Activated CD4-positive, CD25-positive, alpha-beta regulatory T cell treated with anti-CD3 and anti-CD28 coated beads, Interleukin-2, amount 50 U/mL, for 24 hours (primary cell): ENCODE measurements around the gene CTNNA2.

ENCODE experiments used
- ATAC-seq, 2 donors: fragments of 150-1000 bp; cut with Tn5 transposase; one replicate each; pipeline ENCODE4 v1.10.0; 2021; ENCODE audit warnings: mild to moderate bottlenecking in 1 of 2, moderate library complexity in 1 of 2

CTNNA2 gene

DNA sequence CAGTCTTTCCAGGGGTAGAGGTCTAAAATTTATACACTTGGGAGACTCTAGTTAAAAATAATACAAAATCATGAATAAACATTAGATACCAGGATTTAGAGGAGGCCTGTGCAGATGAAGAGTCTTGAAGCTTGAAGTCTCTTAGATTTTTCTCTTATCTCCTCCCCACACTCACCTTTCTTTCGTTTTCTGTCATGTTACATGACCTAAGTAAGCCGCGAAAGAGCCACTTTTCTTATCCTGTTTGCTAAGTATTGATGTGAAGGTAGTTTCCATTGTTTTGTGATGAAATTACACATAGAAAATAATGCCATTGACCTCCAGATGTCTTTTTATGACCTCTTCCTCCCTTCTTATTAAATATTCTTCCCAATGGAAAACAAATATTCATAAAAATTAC is 423.9 kb downstream of the CTNNA2 start:
- no peak for ATAC-seq

DNA sequence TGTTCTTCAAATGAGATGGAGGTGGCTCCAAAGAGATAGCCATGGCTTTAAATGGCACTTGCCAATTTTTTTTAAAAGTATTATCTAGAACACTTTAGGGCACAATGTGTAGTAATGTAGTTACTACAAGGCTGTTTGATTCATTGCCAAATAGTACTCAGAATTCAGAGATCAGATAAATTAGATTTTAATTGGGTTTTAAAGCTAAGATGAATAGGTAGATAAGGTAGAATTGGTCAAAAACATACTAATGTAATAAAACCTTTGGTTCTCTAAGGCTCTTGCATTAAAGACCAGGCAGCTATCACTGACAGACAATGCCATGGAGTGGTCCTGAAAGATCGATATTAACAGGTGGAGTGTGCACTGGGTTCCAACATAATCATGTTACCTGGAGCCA is 425.8 kb downstream of the CTNNA2 start:
- ATAC-seq = no peak

GRCh38 chr2:79940364-79940763 is 427.5 kb downstream of the CTNNA2 start:
- no peak for ATAC-seq

DNA sequence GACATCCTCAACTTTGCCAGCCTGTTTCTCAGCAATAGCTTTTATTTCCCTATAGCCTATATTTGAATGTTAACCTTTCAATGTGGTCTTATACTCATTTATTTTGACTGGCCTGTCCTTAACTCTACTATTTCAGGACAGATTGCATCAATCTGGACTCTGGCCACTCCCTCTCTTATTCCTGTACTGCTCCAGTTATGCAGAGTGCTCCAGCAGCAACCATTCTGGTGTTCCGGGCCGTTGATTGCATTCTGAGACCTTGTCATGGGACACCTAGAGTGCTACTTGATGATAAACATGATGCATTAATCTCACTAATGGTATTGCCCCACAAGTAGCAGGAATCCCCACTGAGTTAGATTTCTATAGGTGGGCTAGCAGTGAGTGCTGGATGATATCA is 428.3 kb downstream of the CTNNA2 start:
- no peak for ATAC-seq

- no peak for ATAC-seq
Observed at GRCh38 chr2:79944205-79944604, 431.4 kb downstream of the CTNNA2 start.

GRCh38 chr2:79945653-79946445 is 433.0 kb downstream of the CTNNA2 start:
- no peak for ATAC-seq

DNA sequence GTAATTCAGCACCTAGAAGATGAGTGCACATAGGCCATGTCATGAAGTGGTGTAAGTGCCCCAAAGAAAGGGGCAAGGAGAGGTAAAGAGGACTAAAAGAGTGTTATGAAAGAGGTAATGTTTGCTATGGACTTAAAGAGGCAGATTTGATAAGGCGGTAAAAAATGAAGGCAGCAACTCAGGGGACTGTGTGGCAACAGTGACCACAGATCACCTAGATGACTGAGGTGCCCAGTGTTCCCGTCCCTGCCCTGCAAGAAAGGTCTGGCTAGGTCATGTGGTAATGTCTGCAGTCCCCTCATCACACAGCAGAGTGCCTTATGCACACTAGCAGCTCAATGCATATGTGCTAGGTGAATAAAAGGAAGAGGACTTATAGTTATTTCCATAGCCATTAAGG is 434.9 kb downstream of the CTNNA2 start:
- no peak for ATAC-seq

GRCh38 chr2:79950526-79950925 is 437.7 kb downstream of the CTNNA2 start:
- ATAC-seq = no peak

- ATAC-seq = no peak
Observed at GRCh38 chr2:79952616-79953015, 439.8 kb downstream of the CTNNA2 start.

- no peak for ATAC-seq
Observed at GRCh38 chr2:79960035-79960434, 447.2 kb downstream of the CTNNA2 start.

- no peak for ATAC-seq
Observed at GRCh38 chr2:79960519-79960918, 447.7 kb downstream of the CTNNA2 start.

- ATAC-seq = no peak
Observed at GRCh38 chr2:79964966-79965365, 452.1 kb downstream of the CTNNA2 start.

DNA sequence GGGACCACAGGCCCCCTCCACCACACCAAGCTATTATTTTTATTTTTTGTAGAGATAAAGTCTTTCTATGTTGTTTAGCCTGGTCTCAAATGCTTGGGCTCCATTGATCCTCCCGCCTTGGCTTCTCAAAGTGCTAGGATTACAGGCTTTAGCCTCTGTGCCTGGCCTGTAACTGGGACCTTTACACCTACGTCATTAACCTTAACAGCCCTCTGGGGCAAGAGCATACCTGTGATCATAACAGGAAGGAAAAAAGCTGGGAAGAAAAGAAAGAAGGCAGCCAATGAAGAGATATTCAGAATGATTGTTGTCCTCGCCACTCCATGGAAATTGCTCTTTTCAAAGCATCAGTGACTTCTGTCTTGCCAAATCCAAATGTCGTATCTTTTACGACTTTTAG is 453.5 kb downstream of the CTNNA2 start:
- no peak for ATAC-seq

- no peak for ATAC-seq
Observed at GRCh38 chr2:79966882-79967281, 454.0 kb downstream of the CTNNA2 start.

DNA sequence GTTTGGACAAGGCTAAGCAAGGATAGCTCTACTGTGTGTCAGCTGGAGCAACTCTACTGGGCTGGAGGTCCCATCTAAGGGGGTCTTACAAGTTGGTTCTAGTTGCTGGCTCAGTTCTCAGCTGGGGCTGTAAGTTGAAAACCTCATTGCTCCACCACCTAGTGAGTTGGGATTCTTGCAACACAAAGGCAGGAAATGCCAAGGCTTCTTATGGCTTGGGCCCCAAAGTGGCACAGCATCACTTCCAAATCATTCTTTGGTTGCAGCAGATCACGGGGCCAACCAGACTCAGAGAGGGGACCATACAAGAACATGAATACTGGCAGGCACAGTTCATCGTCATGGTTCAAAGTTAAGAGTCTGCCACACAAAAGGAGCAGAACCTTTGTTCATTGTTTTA is 459.0 kb downstream of the CTNNA2 start:
- ATAC-seq = no peak

GRCh38 chr2:79972661-79973060 is 459.8 kb downstream of the CTNNA2 start:
- no peak for ATAC-seq

DNA sequence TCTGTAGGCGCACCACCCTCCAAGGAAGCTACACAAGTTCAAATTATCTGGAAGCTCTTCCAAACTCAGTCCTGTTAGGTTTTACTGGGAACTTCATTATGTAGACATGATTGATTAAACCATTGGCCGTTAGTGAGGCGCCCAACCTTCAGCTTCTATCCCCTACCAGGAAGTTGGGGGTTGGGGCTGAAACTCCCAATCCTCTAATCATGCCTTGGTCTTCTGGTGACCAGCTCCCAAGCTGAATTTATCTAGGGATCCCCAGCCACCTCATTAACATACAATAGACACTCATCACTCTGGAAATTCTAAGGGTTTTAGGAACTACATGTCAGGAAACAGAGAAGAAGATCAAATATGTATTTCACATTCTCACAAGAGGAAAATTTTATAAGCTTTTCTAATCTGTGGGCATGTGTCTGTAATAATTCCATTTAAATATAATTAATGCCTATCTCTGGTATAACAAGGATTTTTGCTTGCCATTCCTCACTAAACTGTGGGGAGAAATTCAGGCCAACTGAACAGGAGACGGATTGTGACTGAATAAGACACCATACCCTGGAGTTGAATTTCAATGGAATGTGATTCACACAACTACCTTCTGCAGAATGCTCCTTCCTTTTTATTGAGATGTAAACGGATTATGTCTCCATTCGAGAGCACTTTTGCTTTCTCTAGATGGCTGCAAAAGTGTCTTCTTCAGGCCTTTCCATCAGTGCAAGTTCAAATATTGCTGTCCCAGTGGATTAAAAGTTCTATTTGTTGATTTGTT is 463.1 kb downstream of the CTNNA2 start:
- ATAC-seq = no peak

GRCh38 chr2:79977792-79978191 is 464.9 kb downstream of the CTNNA2 start:
- ATAC-seq = no peak

DNA sequence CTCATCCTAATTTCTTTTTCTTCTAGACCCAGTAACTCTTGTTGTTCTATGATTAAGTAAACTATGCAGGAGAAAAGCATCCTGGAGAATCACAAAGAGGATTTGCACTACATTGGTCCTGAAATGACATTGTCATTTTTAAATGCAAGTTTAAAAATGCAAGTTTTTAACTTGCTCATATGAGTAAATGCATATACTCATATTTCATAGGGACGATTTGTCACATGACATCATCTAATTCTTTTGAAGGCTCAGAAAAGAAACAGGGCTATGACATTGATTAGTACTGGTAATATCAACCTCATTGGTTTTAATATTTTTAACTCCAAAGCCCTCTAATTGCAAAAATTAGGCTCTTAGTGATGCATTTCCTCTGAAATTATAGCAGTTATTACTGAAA is 467.3 kb downstream of the CTNNA2 start:
- no peak for ATAC-seq

- ATAC-seq = no peak
Observed at GRCh38 chr2:79980816-79981215, 468.0 kb downstream of the CTNNA2 start.

DNA sequence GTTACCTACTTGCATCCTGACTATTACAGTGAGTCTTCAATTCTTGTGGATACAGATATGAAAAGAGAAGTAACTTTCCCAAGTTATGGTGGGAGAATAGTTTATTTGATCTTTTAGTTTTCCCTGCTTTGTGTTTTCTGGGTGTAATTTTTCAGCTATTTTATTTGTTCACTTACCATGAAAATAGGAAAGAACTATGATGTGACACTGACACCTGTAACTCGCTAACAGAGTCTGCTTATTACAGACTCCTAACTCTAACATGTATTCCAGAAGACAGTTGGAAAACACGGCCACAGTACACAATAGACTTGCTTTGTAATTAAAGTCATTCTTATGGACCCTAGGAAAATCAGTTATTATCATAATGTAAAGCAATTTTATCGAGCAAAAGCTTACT is 468.5 kb downstream of the CTNNA2 start:
- ATAC-seq = no peak

- ATAC-seq = no peak
Observed at GRCh38 chr2:79982445-79982844, 469.6 kb downstream of the CTNNA2 start.

DNA sequence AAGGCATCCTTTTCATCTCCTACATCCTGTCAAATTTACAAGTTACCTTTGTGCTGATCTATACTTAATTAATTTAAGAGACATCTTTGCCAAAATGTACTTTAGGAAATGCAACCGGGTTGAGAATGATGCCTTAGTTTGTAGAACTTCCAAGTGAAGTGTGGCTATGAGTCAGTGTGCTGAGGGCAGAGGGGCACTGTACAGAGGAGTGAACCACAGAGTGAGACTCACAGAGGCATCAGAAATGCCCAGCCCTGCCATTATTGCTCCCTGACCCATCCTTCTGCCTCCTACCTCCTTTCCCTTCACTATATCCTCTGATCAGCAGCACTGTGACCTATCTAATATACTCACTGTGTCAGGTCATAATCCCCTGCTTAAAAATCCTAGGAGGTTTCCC is 471.6 kb downstream of the CTNNA2 start:
- no peak for ATAC-seq

GRCh38 chr2:79985145-79985544 is 472.3 kb downstream of the CTNNA2 start:
- ATAC-seq = no peak
